Kidney (tissue), 14 donors: ENCODE data around the gene EPHA4. TPM values are rescaled to one million over a fixed set of nuclear protein-coding genes. Genes with fewer than 3 reads are reported as not detected.

Source experiments
- DNase-seq, 5 donors: peaks; one replicate each; pipeline ENCODE4 v3.0.0-alpha.2; 2013 to 2020
- FAIRE-seq: peaks from 2 replicates; lab custom pipeline; 2012; peaks lifted over from hg19 to GRCh38; lab: Jason Lieb, UNC
- H3K27ac ChIP-seq, 2 donors: one replicate each; pipeline ENCODE4 v1.7.0; 2013; ENCODE audit warnings: low read depth in 2 of 2, low read length in 2 of 2, inconsistent platforms in 1 of 2
- H3K27me3 ChIP-seq: one replicate; pipeline ENCODE4 v1.7.1; 2013; ENCODE audit warnings: low read length, inconsistent platforms; ENCODE audit not compliant: control insufficient read depth, insufficient read depth
- H3K36me3 ChIP-seq, 3 donors: one replicate each; pipeline versions ENCODE4 v1.7.0 to v1.7.1; 2013; ENCODE audit warnings: low read length in 3 of 3, control low read depth in 1 of 3, inconsistent platforms in 1 of 3; ENCODE audit not compliant: insufficient read depth in 3 of 3, control insufficient read depth in 2 of 3
- H3K4me1 ChIP-seq, 3 donors: one replicate each; pipeline versions ENCODE4 v1.7.0 to v1.7.1; 2013; ENCODE audit warnings: low read length in 3 of 3, inconsistent platforms in 1 of 3, low read depth in 1 of 3; ENCODE audit not compliant: control insufficient read depth in 2 of 3, insufficient read depth in 2 of 3
- H3K4me3 ChIP-seq, 3 donors: one replicate each; pipeline versions ENCODE4 v1.7.0 to v1.8.1; 2013; ENCODE audit warnings: low read length in 3 of 3, control low read depth in 1 of 3, inconsistent platforms in 1 of 3
- H3K9ac ChIP-seq, 3 donors: one replicate each; pipeline versions ENCODE4 v1.7.0 to v1.7.1; 2013; ENCODE audit warnings: low read length in 3 of 3, control low read depth in 1 of 3, inconsistent platforms in 1 of 3
- H3K9me3 ChIP-seq, 3 donors: one replicate each; pipeline versions ENCODE4 v1.7.0 to v1.7.1; 2013; ENCODE audit warnings: low read length in 3 of 3, control low read depth in 1 of 3, inconsistent platforms in 1 of 3; ENCODE audit not compliant: control insufficient read depth in 2 of 3, insufficient read depth in 1 of 3
- CTCF ChIP-seq: IDR thresholded peaks from 3 replicates; pipeline ENCODE4 v1.5.1; 2012; ENCODE audit warnings: mild to moderate bottlenecking, moderate library complexity, borderline replicate concordance; ENCODE audit not compliant: insufficient read depth; ENCODE audit errors: extremely low read depth
- intact Hi-C: fragments of 100-400 bp; cut with DNase I; formaldehyde crosslinking; loops from one replicate; pipeline ENCODE4 v1.11.1; 2022
- polyA plus RNA-seq: library from polyadenylated mRNA; stranded (reverse); fragments of 350-450 nt; fragmentation: Illumina TruSeq; extraction: RNeasy Lipid Tissue Mini Kit (QIAGEN cat#74804); gene quantifications from one replicate; pipeline ENCODE4 v1.2.3, GENCODE V29; 2014; ENCODE audit warnings: low read depth, low replicate concordance; ENCODE audit not compliant: insufficient read depth
- total RNA-seq: library from RNA; stranded (reverse); fragmentation: NEBNext Ultra II Directional; extraction: Animal tissue kit (Norgen Biotek cat#: 25700); gene quantifications from one replicate; pipeline ENCODE4 v1.2.1, GENCODE V29; 2021
- donor health status: control.
- donor health status: control.
- donor health status: control.
- donor health status: control.
- donor health status: control.
- donor health status: DM: yes; HTN: yes; CAD: no.
- donor health status: Normal renal cell carcinoma (clear cell type).

The EPHA4 gene
- total and polyA plus RNA-seq, 2 donors from 2014 or later: 4.8 to 38.0 TPM

- no peak for TF ChIP-seq CTCF
- Histone ChIP-seq H3K36me3 (no peaks in the 10 kb centered on the region), H3K4me3 (no peak overlapping the region), H3K27ac (no peak overlapping the region), H3K9ac (no peak overlapping the region), H3K27me3 (no peaks in the 10 kb centered on the region), H3K9me3 (no peaks in the 10 kb centered on the region), H3K4me1 (peaks cover 0 to 2% (median 0%) of the 10 kb centered on the region in 3 donors)
- DNase-seq: no peak
- intact Hi-C loops: no loop called here
- no peak for FAIRE-seq
Measured at GRCh38 chr2:221602938-221603337, 30.8 kb upstream of the EPHA4 start.

- TF ChIP-seq CTCF: no peak
- no peaks in the 10 kb centered on the region for H3K27me3 ChIP-seq
- no peak overlapping the region for H3K9ac ChIP-seq
- H3K4me1 ChIP-seq: peaks cover 0 to 2% (median 0%) of the 10 kb centered on the region in 3 donors
- no peaks in the 10 kb centered on the region for H3K9me3 ChIP-seq
- FAIRE-seq (no peak), DNase-seq (peak in 1 of 5 donors; percentile 4)
- H3K4me3 ChIP-seq: no peak overlapping the region
- H3K27ac ChIP-seq: no peak overlapping the region
- intact Hi-C loops: no loop called here
- no peaks in the 10 kb centered on the region for H3K36me3 ChIP-seq
Measured at GRCh38 chr2:221601376-221601775, 29.3 kb upstream of the EPHA4 start.

GRCh38 chr2:221600388-221600787 is 28.3 kb upstream of the EPHA4 start:
- Histone ChIP-seq H3K4me3 (no peak overlapping the region), H3K9ac (no peak overlapping the region), H3K27ac (no peak overlapping the region), H3K4me1 (peaks cover 0 to 2% (median 0%) of the 10 kb centered on the region in 3 donors), H3K36me3 (no peaks in the 10 kb centered on the region), H3K9me3 (no peaks in the 10 kb centered on the region), H3K27me3 (no peaks in the 10 kb centered on the region)
- no peak for FAIRE-seq
- intact Hi-C loops: no loop called here
- TF ChIP-seq CTCF: no peak
- DNase-seq: no peak

- Histone ChIP-seq H3K4me1 (peaks cover 0 to under 1% (median 0%) of the 10 kb centered on the region in 3 donors), H3K4me3 (no peak overlapping the region), H3K9me3 (no peaks in the 10 kb centered on the region), H3K27me3 (no peaks in the 10 kb centered on the region), H3K27ac (no peak overlapping the region), H3K36me3 (no peaks in the 10 kb centered on the region), H3K9ac (no peak overlapping the region)
- FAIRE-seq (no peak), DNase-seq (no peak)
- intact Hi-C loops: no loop called here
- no peak for TF ChIP-seq CTCF
Measured at GRCh38 chr2:221596192-221596591, 24.1 kb upstream of the EPHA4 start.
